ENCODE results near the gene NECAB2.

Gene NECAB2

DNA sequence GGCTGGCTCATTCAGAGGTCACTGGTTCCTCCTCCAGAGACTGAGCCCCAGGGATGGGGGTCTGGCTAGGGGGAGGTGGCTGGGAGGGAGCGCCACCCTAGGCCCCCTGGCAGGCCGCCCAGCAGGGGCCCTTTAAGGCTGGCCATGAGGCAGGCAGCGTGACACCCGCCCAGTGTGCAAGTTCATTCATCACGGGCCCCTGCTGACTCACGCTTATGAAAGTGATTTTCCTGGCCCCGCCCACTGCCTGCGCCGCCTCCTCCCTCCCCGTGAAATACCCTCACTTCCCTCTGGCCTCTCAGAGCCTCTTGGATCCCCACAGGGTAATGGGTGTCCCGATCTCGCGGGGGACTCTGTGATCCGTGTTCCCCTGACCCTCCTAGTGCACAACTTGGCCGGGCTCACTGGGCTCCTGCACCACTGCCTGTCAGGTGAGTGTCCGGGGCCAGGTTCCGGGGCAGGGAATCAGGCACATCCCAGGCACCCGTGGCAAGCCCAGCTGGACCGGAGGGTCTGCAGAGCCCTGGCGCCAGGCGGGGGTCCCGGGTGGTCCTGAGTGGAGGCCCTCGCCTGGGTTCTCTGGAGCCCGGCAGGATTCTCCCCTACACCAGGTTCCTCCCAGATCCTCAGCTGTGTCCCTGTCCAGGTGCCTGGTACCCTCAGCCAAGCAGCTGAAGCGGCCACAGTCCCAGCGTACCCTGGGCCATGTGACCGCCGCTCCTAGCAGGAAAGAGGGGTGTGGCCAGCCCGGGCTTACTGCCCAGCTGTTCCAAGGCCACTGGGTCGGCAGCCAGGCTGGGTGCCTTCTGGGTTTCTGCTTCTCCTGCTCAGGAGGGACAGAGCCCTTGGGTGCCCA, 14.9 kb upstream of the NECAB2 start, which contains the start of gene OSGIN1:
OSGIN1 (plus strand) TSS at position 301 of the 856 bp plus-strand sequence. CDS start 4,432 bp downstream, outside the sequence.
- DNase-seq = no peak

DNA sequence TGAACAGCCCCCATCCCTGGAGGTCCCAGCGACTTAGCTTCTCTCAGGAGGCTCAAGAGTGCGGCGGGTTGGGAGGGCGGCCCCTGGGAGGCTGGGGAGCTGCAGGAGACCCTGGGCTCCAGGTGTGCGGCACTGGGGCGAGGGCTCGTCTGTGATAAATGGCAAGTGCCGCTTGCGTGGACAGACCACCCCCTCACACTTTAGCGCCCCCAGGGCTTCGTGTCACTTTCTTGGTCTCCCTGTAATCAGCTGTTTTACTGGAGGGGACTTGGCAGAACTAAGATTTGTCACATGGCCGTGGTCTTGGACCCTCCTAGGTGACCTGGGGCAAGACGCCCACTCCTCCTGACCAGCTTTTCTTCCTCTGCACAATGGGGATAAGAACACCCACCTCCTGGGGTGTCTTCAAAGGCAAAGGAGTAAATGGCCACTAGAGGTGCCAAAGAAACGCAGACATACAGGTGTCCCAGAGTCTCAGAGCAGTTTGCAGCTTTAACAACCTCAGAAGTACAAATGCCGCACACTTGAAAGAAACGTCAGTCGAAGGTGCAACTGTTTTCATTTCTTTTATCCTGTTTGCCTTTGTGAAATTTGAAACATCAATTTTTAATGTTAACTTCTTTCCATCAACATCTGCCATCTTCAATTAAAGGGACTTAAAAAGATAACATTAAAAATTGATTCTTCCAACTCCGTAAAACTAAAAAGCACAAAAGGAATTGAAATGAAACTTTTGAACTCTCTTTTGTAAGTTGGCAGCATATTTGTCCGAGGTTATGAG, 14.1 kb upstream of the NECAB2 start:
- DNase-seq = no peak

DNA sequence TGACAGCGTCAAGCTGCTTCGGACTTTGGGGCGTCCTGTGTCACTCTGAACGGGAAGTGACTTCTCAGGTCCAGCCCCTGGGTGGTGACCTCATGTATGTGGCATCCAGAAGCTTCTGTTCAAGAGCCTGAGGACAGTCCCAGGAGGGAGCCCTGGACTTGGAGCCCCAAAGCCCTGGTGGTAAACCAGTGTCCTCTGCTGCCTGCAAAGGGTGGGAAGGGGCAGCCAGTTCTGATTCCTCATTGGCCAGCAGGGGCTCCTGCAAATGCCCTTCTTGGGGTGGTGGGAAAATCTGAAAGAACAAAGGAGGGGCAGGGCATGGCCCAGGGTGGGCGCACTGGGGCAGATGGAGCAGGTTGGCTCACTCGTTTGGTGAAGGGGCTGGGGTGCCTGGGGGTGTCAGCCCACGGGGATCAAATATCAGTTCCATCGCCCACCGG, 13.4 kb upstream of the NECAB2 start:
- no peak for DNase-seq

DNA sequence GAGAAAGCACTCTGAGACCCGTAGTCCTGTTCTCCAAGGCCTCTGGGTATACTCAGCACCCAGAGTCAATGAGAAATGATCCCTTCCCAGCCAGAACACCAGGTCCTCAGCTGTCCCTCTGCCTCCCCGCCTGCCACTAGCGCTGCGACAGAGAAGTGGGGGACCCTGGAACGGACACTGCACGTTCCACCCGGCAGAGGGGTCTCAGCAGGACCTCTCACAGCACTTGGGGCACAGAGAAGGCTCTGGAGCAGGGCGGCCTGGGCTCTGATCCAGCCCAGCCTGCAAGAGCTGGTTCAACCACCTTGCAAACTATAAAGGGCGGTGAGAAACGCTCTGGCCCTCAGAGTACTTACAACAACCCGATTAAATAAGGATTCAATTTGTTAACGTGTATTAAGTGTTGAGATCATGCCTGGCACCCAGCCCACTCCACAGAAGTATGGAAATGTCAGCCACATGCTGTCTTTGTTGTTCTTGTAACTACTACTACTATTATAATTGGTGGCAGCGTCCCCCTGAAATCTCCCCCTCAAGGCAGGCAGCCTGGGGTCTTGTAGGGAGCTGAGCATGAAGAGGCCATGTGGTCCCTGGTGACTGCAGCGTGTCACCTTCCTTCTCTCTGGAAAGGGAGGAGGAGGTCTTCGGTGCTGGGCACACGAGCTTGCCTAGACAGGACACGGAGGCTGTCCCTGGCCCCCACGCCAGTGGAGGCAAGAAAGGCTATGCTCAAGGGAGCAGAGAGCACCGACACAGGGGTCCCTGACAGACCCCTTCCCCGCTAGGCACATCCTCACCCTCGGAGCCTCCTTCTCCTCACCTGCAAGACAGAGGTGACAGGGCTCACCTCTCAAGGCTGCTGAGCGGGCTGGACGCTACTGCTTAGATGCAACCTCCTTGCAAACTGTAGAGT, 12.6 kb upstream of the NECAB2 start:
- no peak for DNase-seq

DNA sequence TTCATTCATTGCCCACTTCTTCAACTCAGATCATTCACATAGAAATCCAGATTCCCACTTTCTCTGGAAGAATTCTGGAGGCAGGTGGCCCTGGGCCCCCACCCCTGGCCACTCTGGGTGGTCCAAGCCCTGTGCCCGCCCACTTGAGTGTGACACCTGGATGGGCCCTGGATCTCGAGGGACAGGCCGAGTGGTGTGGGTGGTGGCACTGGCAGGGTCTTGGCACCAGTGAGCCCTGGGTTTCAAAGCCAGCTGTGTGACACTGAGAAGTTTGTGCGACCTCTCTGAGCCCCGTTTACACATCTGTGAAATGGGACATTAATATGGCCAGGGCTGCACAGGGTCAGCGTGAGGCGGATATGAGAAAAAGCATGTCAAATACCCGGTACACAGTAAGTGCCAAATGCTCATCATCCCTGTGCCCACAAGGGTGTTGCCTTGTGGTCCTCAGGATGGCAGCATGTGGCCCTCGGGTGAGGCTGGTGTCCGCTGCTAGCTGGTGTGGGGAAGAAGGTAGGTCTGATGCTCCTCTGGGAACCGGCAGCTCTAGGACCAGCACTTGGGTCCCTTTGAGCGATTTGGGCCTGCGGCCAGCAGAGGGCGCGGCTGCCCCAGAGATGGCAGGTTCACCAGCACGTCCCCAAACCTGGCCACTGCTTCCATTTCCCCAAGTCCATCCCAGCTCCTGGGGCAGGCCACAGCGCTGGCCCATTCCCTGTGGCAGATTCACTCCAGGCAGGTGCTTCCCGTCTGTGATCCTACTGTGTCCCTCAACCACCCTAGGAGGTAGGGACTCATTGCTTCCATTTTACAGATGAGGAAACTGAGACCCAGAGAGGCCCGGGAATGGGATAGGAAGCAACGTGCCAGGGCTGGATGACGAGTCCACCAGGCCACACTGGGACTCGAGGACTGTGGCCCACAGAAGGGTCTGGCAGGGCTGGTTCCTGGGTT, 11.4 kb upstream of the NECAB2 start:
- no peak for DNase-seq

DNA sequence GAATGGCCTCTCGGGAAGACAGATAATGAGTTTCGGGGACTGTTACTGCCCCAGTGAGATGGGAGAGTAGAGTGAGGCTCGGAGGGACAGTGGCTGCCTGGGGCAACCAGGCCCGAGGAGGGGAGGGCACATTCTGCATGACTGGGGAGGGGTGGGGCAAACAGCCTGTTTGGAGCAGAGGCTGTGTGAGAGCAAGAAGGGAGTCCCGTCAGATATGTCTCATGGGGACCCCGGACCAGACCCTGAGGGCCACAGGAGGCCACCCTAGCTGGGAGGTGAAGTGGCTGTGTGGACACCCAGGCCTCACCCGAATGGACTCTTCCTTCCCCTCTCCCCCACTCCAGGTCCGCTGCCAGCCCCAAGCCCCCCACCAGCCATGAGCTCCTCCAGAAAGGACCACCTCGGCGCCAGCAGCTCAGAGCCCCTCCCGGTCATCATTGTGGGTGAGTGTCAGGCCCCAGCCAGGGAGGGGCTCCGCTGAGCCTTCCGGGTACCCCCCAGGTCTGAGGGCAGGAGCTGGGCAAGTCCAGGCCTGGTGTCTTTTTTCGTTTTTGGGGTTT, 10.7 kb upstream of the NECAB2 start:
- DNase-seq = no peak

DNA sequence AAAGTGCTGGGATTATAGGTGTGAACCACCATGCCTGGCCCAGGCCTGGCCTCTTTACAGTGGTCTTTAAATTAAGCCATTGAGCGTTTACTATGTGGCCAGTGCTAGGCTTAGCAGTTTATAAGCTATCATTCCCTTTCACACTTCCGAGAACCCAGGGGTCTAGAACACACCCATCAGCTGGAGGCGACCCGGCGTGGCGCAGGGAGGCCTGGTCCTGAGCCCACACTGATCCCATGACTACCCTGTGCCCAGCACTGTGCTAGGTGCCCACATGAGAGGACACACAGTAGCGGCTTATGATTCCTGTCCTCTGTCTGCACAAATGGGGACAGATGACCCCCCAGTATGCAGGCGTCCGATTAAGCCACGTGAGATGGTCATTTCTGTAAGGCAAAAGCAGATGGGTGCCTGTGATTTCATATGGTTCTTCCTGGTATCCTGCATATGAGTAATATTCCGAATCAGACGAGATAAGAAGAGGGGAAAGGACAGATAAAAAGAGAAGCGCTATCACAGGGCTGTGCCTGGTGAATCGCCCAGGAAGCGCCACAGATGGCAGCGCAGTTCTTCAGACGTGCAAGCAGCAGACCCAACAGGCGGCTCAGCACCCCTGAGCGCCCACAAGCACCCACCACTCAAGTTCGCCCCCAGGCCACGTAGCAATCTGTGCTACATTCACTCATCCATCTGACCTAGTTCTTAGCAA, 9.8 kb upstream of the NECAB2 start:
- no peak for DNase-seq

DNA sequence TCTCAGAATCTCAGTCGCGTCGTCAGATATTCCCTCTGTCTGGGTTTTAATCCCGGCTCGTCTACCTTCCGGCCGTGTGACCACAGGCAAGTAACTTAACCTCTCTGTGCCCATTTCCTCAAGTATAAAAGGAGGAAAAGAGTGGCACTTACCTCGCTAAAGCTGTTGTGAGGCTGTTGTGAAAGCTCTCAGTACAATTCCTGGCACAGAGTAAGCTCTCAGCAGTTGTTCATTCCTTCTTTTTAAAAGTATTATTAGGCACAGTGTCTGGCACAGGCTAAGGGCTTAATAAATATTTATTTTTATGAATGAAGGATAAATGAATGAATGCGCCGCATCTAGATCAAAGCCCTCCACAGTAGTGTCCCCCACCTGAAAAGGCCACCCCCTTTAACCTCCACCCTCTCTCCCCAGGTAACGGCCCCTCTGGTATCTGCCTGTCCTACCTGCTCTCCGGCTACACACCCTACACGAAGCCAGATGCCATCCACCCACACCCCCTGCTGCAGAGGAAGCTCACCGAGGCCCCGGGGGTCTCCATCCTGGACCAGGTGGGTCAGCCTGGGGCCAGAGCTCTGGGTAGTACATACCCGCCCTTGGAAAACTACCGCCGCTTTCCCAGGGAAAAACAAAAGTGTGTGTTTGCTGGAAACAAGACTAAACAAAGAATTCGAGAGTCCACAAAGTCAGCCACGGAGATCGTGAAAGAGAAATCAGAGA, 9.0 kb upstream of the NECAB2 start:
- no peak for DNase-seq

DNA sequence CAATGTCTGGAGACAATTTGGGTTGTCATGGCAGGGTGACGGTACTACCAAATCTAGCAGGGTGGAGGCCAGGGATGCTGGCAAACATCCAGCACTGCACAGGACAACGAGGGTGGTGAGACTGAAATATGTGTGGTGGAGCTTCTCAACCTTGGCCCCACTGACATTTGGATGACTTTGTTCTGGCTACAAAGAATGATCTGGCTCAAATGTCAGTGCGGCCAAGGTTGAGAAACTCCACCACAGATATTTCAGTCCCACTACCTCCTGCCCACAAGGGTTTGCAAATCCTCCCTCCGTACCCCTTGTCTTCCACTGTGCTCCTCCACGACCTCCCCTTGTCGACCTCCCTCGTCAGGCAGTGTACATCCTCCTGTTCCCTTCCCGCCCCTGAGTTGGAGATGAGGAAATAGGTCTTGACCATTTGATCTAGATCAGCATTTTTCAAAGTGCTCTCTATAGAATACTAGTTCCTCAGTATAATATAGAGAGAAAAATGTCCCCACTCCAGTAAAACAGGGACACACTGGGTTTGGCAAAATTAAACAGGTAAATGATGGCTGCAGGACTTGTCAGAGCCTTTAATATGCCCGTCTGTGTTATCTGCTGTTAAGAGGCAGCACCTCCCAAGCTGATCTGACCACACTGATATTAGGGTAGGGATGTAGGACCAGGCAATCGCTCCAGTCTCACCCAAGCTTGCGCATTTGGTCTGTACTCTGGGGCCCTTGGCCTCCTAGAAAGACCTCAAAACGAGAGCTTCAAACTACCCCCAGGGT, 8.2 kb upstream of the NECAB2 start:
- DNase-seq = no peak

DNA sequence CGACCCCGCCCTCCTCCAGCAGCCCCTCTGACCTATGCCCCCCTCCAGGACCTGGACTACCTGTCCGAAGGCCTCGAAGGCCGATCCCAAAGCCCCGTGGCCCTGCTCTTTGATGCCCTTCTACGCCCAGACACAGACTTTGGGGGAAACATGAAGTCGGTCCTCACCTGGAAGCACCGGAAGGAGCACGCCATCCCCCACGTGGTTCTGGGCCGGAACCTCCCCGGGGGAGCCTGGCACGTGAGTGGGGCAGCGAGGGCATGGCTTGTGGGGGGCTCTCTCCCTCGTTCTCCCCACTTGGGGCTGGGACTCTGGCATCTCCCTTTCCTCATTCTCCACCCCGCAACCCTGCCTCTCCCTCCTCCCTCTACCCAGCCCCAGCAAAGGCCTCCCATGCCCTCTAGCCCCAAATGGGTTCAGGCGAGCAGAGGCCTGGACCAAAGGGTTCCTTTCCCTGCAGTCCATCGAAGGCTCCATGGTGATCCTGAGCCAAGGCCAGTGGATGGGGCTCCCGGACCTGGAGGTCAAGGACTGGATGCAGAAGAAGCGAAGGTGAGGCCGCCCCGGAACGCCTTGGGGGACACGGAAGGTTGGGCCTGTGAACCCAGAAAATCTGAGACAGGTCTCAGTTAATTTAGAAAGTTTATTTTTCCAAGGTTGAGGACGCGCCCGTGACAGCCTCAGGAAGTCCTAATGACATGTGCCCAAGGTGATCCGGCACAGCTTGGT, 7.4 kb upstream of the NECAB2 start:
- no peak for DNase-seq

DNA sequence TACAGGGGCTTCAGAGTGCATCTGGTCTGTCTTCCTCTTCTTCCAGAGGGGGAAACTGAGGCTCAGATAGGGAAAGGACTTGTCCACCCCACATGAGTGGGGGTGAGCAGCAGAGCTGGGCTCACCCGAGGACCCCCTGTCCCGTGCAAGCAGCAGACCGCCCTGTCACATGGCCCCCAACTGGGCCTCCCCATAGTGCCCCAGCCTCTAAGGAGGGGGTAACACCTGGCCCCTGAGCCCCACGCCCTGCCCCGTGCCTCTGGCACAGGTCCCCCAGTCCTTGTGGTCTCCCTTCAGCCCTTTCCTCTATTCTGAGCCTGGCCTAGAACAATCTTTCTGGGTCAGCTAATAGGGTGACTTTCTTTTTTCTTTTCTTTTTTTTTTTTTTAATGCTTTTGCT, 6.5 kb upstream of the NECAB2 start:
- DNase-seq = no peak

DNA sequence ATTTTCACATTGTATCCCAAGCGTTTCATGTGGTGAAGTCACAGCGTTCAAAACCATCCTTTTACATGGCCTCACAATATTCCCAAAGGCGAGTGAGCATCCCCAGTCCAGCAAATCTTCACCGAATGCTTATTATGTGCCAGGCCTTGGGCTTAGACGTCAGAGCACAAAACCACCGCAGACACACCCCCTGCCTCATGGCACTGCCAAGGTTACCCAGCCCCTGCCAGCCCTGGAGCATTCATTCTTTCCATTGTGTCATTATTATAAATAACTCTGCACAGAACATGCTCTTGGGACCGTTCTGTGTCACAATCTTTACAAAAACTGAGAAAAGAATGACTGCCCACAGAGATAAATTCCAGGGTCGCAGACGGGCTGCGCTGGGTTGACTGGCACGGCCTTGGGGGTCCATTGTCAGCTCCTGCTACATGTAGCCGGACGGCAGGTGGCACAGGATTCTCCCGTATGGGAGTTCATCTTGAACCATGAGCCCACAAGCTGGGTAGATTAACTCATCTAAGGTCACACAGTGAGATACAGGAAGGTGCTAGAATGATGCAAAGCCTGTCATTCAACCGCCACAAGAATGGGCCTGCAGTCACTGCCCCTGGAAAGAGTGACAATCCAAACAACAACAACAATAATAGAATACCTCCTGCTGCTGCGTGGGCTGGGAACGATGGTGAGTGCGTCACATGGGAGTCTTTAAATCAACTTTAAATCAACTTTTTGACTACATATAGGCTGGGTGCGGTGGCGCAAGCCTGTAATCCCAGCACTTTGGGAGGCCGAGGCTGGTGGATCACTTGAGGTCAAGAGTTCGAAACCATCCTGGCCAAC, 4.5 kb upstream of the NECAB2 start:
- DNase-seq = no peak

DNA sequence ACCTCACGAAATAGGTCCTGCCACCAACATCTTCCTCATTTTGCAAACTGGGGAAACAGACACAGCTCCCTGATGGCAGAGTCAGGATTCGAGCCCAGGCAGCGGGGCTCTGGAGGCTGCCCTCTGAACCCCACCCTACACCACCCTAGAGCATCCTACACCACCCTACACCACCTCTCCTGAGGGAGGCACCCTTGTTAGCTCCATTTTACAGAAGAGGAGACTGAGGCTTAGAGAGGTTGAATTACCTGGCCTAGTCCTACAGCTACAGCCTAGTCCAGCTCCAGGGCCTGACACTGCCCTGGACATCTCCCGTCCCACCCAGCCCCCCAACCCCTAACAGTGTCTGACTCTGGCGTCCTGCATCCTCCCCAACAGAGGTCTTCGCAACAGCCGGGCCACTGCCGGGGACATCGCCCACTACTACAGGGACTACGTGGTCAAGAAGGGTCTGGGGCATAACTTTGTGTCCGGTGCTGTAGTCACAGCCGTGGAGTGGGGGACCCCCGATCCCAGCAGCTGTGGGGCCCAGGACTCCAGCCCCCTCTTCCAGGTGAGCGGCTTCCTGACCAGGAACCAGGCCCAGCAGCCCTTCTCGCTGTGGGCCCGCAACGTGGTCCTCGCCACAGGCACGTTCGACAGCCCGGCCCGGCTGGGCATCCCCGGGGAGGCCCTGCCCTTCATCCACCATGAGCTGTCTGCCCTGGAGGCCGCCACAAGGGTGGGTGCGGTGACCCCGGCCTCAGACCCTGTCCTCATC, 3.2 kb upstream of the NECAB2 start:
- DNase-seq = no peak

DNA sequence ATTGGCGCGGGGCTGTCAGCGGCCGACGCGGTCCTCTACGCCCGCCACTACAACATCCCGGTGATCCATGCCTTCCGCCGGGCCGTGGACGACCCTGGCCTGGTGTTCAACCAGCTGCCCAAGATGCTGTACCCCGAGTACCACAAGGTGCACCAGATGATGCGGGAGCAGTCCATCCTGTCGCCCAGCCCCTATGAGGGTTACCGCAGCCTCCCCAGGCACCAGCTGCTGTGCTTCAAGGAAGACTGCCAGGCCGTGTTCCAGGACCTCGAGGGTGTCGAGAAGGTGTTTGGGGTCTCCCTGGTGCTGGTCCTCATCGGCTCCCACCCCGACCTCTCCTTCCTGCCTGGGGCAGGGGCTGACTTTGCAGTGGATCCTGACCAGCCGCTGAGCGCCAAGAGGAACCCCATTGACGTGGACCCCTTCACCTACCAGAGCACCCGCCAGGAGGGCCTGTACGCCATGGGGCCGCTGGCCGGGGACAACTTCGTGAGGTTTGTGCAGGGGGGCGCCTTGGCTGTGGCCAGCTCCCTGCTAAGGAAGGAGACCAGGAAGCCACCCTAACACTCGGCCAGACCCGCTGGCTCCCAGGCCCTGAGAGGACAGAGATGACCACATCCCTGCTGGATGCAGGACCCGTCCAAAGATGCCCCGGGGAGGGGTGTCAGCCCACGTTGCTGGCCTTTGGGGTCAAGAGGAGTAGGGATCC, 2.4 kb upstream of the NECAB2 start:
- DNase-seq = no peak

DNA sequence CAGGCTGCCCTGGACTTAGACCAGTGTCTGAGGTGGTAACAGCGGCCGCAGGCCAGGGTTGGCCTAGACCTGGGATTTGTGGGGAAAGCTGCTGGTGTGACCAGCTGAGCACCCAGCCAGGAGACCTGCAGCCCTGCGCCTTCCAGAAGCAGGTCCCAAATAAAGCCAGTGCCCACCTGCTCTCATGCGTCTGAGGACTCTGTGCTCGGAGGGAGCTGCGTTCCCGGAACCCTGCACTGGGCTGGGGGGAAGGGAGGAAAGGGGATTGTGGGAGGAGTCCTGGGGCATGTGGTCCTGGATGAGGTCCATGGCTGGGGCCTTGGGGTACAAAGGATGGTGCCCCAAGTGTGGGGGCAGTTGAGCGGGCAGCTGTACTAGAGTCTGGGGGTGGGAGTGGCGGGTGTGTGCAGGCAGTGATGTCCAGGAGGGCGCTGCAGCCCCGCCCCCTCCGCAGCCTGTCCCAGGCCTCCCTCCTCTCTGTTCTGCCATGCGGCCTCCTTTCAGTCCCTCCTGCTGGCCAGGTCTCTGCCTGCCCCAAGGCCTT, 1.8 kb upstream of the NECAB2 start:
- no peak for DNase-seq

DNA sequence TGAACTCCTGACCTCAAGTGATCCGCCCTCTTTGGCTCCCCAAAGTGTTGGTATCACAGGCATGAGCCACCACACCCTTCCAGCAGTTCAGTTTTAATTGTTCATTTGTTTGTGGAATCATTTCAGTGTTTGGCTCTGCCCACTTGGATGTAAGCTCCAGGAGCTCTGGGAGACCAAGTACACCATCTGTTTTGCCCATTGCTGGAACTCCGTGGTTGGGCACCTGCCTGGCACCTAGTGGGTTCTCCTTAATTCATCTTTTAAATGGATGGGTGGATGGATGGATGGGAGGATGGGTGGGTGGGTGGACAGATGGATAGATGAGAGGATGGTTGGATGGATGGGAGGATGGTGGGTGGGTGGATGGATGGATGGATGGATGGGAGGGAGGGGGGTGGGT, 953 bp upstream of the NECAB2 start:
- no peak for DNase-seq

All from DMS79 (cell line).